HG02970 (cell line): Measurements from ENCODE around the gene ABLIM1.

Source experiments
- ATAC-seq: cut with Tn5 transposase; IDR thresholded peaks from one replicate; pipeline ENCODE4 v1.9.1; 2021; ENCODE audit warnings: mild to moderate bottlenecking, moderate library complexity, moderate number of reproducible peaks; ENCODE audit not compliant: unreplicated experiment, low FRiP score

The ABLIM1 gene

GRCh38 chr10:114551636-114551972 is 106.5 kb downstream of the ABLIM1 start:
- no peak for ATAC-seq

GRCh38 chr10:114550756-114551635 is 107.1 kb downstream of the ABLIM1 start:
- no peak for ATAC-seq

- ATAC-seq: no peak
Observed at GRCh38 chr10:114548662-114549061, 109.4 kb downstream of the ABLIM1 start.

GRCh38 chr10:114547514-114547913 is 110.6 kb downstream of the ABLIM1 start:
- no peak for ATAC-seq

GRCh38 chr10:114547056-114547455 is 111.0 kb downstream of the ABLIM1 start:
- ATAC-seq: no peak

- ATAC-seq: no peak
Observed at GRCh38 chr10:114545819-114546218, 112.3 kb downstream of the ABLIM1 start.

- ATAC-seq: no peak
Observed at GRCh38 chr10:114545071-114545470, 113.0 kb downstream of the ABLIM1 start.

GRCh38 chr10:114544045-114544659 is 113.9 kb downstream of the ABLIM1 start:
- ATAC-seq: peak; percentile 80

- no peak for ATAC-seq
Observed at GRCh38 chr10:114543456-114543855, 114.6 kb downstream of the ABLIM1 start.

- no peak for ATAC-seq
Observed at GRCh38 chr10:114542373-114542772, 115.7 kb downstream of the ABLIM1 start.

- no peak for ATAC-seq
Observed at GRCh38 chr10:114541797-114542160, 116.3 kb downstream of the ABLIM1 start.

- no peak for ATAC-seq
Observed at GRCh38 chr10:114541081-114541796, 116.8 kb downstream of the ABLIM1 start.

- ATAC-seq: no peak
Observed at GRCh38 chr10:114540236-114540635, 117.8 kb downstream of the ABLIM1 start.

- no peak for ATAC-seq
Observed at GRCh38 chr10:114539623-114540022, 118.5 kb downstream of the ABLIM1 start.

GRCh38 chr10:114538181-114538906 is 119.7 kb downstream of the ABLIM1 start:
- ATAC-seq: no peak

- no peak for ATAC-seq
Observed at GRCh38 chr10:114537736-114538135, 120.3 kb downstream of the ABLIM1 start.

GRCh38 chr10:114534571-114534981 is 123.5 kb downstream of the ABLIM1 start:
- ATAC-seq: no peak

- no peak for ATAC-seq
Observed at GRCh38 chr10:114532226-114532625, 125.8 kb downstream of the ABLIM1 start.

GRCh38 chr10:114526504-114527238 is 131.4 kb downstream of the ABLIM1 start:
- peak; percentile 98 for ATAC-seq

- peak; percentile 37 for ATAC-seq
Observed at GRCh38 chr10:114526126-114526503, 132.0 kb downstream of the ABLIM1 start.
